ENCODE measurements around the gene RHO. TPM values are rescaled to one million over a fixed set of nuclear protein-coding genes. Genes with fewer than 3 reads are reported as not detected.

The RHO gene
- total RNA-seq, 1 experiment from 2014 or later, result not detected

DNA sequence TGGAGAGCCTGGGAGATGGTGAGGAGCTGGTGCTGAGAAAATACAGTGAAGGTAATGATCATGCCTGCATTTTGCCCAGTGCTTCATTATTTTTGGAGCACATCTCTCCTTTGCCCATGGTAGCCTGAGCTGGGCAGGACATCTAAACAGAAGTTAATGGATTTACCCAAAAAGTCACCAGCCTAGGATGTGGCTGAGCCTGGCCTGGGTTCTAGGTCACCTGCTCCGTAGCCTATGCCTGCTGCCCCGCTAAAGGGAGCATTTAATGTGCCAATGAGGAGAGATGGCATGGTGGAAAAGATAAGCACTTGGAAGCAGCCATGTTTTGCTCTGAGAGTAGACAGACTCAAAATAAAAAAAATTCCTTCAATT, 41.8 kb upstream of the RHO start:
- Histone ChIP-seq H4K91ac (ENCODE audit: insufficient read length, low read depth, low read length) (no peak overlapping the region), H3K4me1 (ENCODE audit: insufficient read depth, low read length) (peaks cover 11% of the 10 kb centered on the region; the same call in 1 of the 2 replicates), H2BK120ac (ENCODE audit: low read depth, low read length, poor library complexity, severe bottlenecking) (no peak overlapping the region), H2BK20ac (ENCODE audit: low read depth, low read length, poor library complexity, severe bottlenecking) (no peak overlapping the region), H2BK15ac (ENCODE audit: low read depth, low read length) (no peak overlapping the region), H3K27ac (ENCODE audit: insufficient read length, low read depth, low read length) (no peak overlapping the region), H4K8ac (replicated peaks; ENCODE audit: insufficient read length, low read depth, low read length) (no peak overlapping the region), H3K18ac (ENCODE audit: insufficient read length, low read depth, low read length) (no peak overlapping the region), H3K23ac (ENCODE audit: insufficient read length, low read depth, low read length) (no peak overlapping the region), H3K4me2 (ENCODE audit: insufficient read depth, insufficient read length, low read length) (no peak overlapping the region), H2AK5ac (ENCODE audit: insufficient read length, low read length) (no peak overlapping the region), H3K9me3 (ENCODE audit: control insufficient read depth, low read depth, low read length) (no peaks in the 10 kb centered on the region), H3T11ph (ENCODE audit: low read length) (no peak overlapping the region), H3K9ac (ENCODE audit: extremely low read depth, insufficient read length, low read length) (no peak overlapping the region), H3K4ac (ENCODE audit: low read depth, low read length) (no peak overlapping the region), H4K5ac (ENCODE audit: insufficient read length, low read depth, low read length) (no peak overlapping the region), H3K14ac (ENCODE audit: insufficient read depth, low read length) (no peak overlapping the region), H3K79me2 (ENCODE audit: insufficient read depth, low read length) (no peaks in the 10 kb centered on the region), H3K56ac (ENCODE audit: insufficient read length, low read depth, low read length) (no peak overlapping the region), H2BK12ac (ENCODE audit: insufficient read length, low read depth, low read length) (no peak overlapping the region), H3K79me1 (ENCODE audit: insufficient read depth, low read depth, low read length, poor library complexity, severe bottlenecking) (no peaks in the 10 kb centered on the region), H3K27me3 (ENCODE audit: insufficient read depth, low read length) (no peaks in the 10 kb centered on the region), H2AFZ (ENCODE audit: low read length) (no peak overlapping the region), H2BK5ac (ENCODE audit: insufficient read length, low read length) (no peak overlapping the region), H4K20me1 (ENCODE audit: control insufficient read depth, insufficient read depth, insufficient read length) (no peaks in the 10 kb centered on the region), H3K23me2 (ENCODE audit: insufficient read length, low read depth, low read length, poor library complexity, severe bottlenecking) (no peaks in the 10 kb centered on the region)
- peak overlapping the region; percentile 3 to 88 (median 61); a peak in 5 of 7 replicates for H3K27ac Mint-ChIP-seq
- TF ChIP-seq, protein P1, sequence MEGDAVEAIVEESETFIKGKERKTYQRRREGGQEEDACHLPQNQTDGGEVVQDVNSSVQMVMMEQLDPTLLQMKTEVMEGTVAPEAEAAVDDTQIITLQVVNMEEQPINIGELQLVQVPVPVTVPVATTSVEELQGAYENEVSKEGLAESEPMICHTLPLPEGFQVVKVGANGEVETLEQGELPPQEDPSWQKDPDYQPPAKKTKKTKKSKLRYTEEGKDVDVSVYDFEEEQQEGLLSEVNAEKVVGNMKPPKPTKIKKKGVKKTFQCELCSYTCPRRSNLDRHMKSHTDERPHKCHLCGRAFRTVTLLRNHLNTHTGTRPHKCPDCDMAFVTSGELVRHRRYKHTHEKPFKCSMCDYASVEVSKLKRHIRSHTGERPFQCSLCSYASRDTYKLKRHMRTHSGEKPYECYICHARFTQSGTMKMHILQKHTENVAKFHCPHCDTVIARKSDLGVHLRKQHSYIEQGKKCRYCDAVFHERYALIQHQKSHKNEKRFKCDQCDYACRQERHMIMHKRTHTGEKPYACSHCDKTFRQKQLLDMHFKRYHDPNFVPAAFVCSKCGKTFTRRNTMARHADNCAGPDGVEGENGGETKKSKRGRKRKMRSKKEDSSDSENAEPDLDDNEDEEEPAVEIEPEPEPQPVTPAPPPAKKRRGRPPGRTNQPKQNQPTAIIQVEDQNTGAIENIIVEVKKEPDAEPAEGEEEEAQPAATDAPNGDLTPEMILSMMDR (conservative IDR thresholded peaks at IDR 0.05), result no peak
- H3K4me3 Mint-ChIP-seq, result peak overlapping the region in 1 of 2 experiments; percentile 11; a peak in 2 of 5 replicates
- DNase-seq, result no peak
- peaks cover 2 to 21% (median 11%) of the 10 kb centered on the region in 3 experiments; a peak in 6 of 7 replicates for H3K36me3 Mint-ChIP-seq (ENCODE audit: insufficient read depth in 1 of 3, low read depth in 3 of 3)
- H3K4me1 Mint-ChIP-seq, result peaks cover 52 to 56% of the 10 kb centered on the region in 2 experiments
- H3K27me3 Mint-ChIP-seq (ENCODE audit: low read depth), result peaks cover 2% of the 10 kb centered on the region; the same call in 1 of the 2 replicates
- no peaks in the 10 kb centered on the region; a peak in 1 of 5 replicates for H3K9me3 Mint-ChIP-seq
- no CpG with 5 or more reads among the region's 2 CpGs for WGBS (ENCODE audit: extremely low coverage, insufficient read length, low lambda C conversion rate)
